Kasumi-1 (cell line): ENCODE data around the gene ABCG4.

Source experiments
- DNase-seq, 2 experiments: peaks; one replicate each; lab custom pipeline; 2025; lab: John Stamatoyannopoulos, UW

The ABCG4 gene

GRCh38 chr11:119206511-119207414 is 57.9 kb downstream of the ABCG4 start:
- DNase-seq, result peak; percentile 22 to 51

- peak; percentile 19 to 39 for DNase-seq
These were observed 58.6 kb downstream of the ABCG4 start for GRCh38 chr11:119207415-119207960.

GRCh38 chr11:119209186-119209585 is 60.3 kb downstream of the ABCG4 start:
- DNase-seq, result no peak

- no peak for DNase-seq
These were observed 61.2 kb downstream of the ABCG4 start for GRCh38 chr11:119210050-119210449.
